ENCODE data around the gene WNT5B. TPM values are rescaled to one million over a fixed set of nuclear protein-coding genes. Genes with fewer than 3 reads are reported as not detected.

The WNT5B gene
- total and polyA plus RNA-seq, 10 donors, result 1.1 to 8.7 (median 4.4) TPM

DNA sequence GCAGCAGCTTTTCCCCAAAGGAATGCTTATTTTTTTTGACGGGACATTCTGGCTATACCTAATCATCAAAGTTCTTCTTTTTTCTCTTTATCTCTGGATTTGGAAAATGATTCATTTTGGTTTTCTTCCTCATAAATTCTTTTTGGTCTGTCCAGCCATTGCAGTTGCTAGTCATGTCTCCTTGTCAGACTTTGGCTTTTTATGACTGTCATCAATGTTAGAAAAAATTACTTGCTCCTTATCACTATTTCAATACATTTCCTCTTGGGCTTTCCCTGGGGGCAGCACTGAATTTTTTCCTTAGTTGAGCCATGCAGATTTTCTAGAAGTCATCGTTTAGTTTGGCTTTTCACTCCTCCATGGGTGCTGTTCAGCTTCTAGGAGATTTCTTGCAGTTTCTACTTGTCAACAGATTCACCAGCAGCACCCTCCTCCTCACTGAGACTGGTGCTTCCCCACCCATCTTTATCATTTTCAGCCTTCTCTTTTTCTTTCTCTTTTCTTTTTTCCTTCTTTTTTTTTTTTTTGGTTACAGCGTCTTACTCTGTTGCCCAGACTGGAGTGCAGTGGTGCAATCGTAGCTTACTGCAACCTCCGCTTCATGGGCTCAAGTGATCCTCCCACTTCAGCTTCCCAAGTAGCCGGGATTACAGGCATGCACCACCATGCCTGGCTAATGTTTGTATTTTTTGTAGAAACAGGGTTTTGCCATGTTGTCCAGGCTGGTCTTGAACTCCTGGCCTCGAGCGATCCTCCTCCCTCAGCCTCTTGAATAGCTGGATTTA lies 67.0 kb downstream of the WNT5B start:
- H3K4me1 ChIP-seq, result peaks cover 21 to 96% (median 54%) of the 10 kb centered on the region in 6 donors
- WGBS, 5 donors, result 57 to 72% (median 71%) methylated on average over 8 of the region's 8 CpGs
- no peak overlapping the region for H3K4me3 ChIP-seq
- no peaks in the 10 kb centered on the region for H3K36me3 ChIP-seq
- no peak for TF ChIP-seq POLR2A (IDR thresholded peaks at IDR 0.05)
- TF ChIP-seq POLR2AphosphoS5 (IDR thresholded peaks at IDR 0.05), result no peak
- TF ChIP-seq, protein P1, sequence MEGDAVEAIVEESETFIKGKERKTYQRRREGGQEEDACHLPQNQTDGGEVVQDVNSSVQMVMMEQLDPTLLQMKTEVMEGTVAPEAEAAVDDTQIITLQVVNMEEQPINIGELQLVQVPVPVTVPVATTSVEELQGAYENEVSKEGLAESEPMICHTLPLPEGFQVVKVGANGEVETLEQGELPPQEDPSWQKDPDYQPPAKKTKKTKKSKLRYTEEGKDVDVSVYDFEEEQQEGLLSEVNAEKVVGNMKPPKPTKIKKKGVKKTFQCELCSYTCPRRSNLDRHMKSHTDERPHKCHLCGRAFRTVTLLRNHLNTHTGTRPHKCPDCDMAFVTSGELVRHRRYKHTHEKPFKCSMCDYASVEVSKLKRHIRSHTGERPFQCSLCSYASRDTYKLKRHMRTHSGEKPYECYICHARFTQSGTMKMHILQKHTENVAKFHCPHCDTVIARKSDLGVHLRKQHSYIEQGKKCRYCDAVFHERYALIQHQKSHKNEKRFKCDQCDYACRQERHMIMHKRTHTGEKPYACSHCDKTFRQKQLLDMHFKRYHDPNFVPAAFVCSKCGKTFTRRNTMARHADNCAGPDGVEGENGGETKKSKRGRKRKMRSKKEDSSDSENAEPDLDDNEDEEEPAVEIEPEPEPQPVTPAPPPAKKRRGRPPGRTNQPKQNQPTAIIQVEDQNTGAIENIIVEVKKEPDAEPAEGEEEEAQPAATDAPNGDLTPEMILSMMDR (IDR thresholded peaks at IDR 0.05 in 8 of 11, conservative IDR thresholded peaks at IDR 0.05 in 3 of 11), result no peak
- H3K9me3 ChIP-seq, result no peaks in the 10 kb centered on the region
- H3K27me3 ChIP-seq (replicated peaks in 1 of 7), result no peaks in the 10 kb centered on the region
- H3K27ac ChIP-seq, result no peak overlapping the region
- intact Hi-C loops (cut with DNase I; ENCODE audit: low total_unique reads), result no loop called here
- no peak for DNase-seq

- Histone ChIP-seq H3K27me3 (replicated peaks in 1 of 7) (no peaks in the 10 kb centered on the region), H3K36me3 (no peaks in the 10 kb centered on the region), H3K27ac (no peak overlapping the region), H3K4me3 (no peak overlapping the region), H3K9me3 (no peaks in the 10 kb centered on the region), H3K4me1 (peaks cover 19 to 95% (median 51%) of the 10 kb centered on the region in 6 donors)
- TF ChIP-seq POLR2A (IDR thresholded peaks at IDR 0.05) (no peak), POLR2AphosphoS5 (IDR thresholded peaks at IDR 0.05) (no peak)
- TF ChIP-seq, protein P1 (IDR thresholded peaks at IDR 0.05 in 8 of 11, conservative IDR thresholded peaks at IDR 0.05 in 3 of 11), result no peak
- intact Hi-C loops (cut with DNase I; ENCODE audit: low total_unique reads), result no loop called here
- DNase-seq, result no peak
Measured at GRCh38 chr12:1696800-1697199, 67.8 kb downstream of the WNT5B start.

Small RNA genes within 50 kb of the gene (microRNA-seq; reads per million reads assigned to microRNA genes)
- gene MIR3649, result 0 reads per million in 3 donors

Small RNA genes within 50 kb of the gene (small RNA-seq; reads per million reads assigned to genes)
- gene MIR3649, result 0 reads per million in 4 donors

Other genes with a start within 250 kb of the WNT5B start
- gene FBXL14, start 34.6 kb upstream of the WNT5B start, total RNA-seq, result 10 to 100 TPM; 13.0 to 21.4 (median 19.8) TPM
- 10 to 100 TPM in 1 of 3 donors, 1 to 10 TPM in 2; 1.9 to 10.1 (median 5.0) TPM for gene FBXL14, start 34.6 kb upstream of the WNT5B start, polyA plus RNA-seq
- 10 to 100 TPM; 34.8 to 43.7 (median 39.9) TPM for gene ADIPOR2, start 61.8 kb downstream of the WNT5B start, total RNA-seq
- gene ADIPOR2, start 61.8 kb downstream of the WNT5B start, polyA plus RNA-seq, result 10 to 100 TPM; 12.9 to 19.5 (median 15.7) TPM
- under 1 TPM in 1 of 7 donors, not detected in 6; 0.12 TPM for gene LRTM2, start 191.3 kb downstream of the WNT5B start, total RNA-seq
- gene LRTM2, start 191.3 kb downstream of the WNT5B start, polyA plus RNA-seq, result not detected